Upper lobe of left lung (tissue), 4 donors: ENCODE results near the gene H6PD.

Experiments used
- EP300 ChIP-seq, 4 donors: sonication (generic); formaldehyde crosslinking; IDR thresholded peaks; one replicate each; pipeline ENCODE4 v1.5.1; 2017; ENCODE audit warnings: antibody characterized with exemption in 4 of 4, control low read depth in 2 of 4
- POLR2A ChIP-seq, 4 donors: fragments of 450-650 bp; IDR thresholded peaks; one replicate each; pipeline ENCODE4 v1.5.1; 2016 to 2017; ENCODE audit warnings: antibody characterized with exemption in 4 of 4, mild to moderate bottlenecking in 2 of 4
- POLR2AphosphoS5 ChIP-seq, 2 donors: sonication (generic); formaldehyde crosslinking; IDR thresholded peaks; one replicate each; pipeline ENCODE4 v1.5.1; 2017; ENCODE audit warnings: antibody characterized with exemption in 2 of 2
- TF ChIP-seq, protein P1 (sequence below), 6 experiments: fragments of 450-650 bp in 4 of 6; fragments of 200-600 bp in 2 of 6; sonication (generic) in 2 of 6; IDR thresholded peaks; one replicate each; pipeline ENCODE4 v1.5.1; 2016 to 2019; ENCODE audit warnings: antibody characterized with exemption in 6 of 6

DNA sequence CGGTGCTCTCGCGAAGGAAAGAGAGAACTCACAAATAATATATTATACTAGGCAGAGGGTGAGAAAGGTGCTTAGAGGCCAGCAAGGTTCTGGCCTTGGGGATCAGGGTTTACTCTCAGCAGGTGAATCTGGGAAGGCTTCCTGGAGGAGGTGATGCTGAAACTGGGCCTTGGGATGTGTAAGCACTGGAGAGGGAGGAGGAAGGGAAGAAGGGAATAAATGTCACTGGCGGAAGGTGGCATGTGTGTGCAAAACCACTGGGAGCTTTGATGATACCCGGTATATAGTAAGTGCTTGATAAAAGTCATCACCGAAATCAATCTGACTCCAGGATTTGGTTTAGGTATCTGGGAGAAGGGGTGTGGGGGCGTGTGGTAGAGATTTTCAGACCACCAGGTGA is 82.5 kb downstream of the H6PD start:
- TF ChIP-seq, protein P1, sequence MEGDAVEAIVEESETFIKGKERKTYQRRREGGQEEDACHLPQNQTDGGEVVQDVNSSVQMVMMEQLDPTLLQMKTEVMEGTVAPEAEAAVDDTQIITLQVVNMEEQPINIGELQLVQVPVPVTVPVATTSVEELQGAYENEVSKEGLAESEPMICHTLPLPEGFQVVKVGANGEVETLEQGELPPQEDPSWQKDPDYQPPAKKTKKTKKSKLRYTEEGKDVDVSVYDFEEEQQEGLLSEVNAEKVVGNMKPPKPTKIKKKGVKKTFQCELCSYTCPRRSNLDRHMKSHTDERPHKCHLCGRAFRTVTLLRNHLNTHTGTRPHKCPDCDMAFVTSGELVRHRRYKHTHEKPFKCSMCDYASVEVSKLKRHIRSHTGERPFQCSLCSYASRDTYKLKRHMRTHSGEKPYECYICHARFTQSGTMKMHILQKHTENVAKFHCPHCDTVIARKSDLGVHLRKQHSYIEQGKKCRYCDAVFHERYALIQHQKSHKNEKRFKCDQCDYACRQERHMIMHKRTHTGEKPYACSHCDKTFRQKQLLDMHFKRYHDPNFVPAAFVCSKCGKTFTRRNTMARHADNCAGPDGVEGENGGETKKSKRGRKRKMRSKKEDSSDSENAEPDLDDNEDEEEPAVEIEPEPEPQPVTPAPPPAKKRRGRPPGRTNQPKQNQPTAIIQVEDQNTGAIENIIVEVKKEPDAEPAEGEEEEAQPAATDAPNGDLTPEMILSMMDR (IDR thresholded peaks at IDR 0.05) = no peak
- no peak for TF ChIP-seq POLR2A (IDR thresholded peaks at IDR 0.05)
- TF ChIP-seq POLR2AphosphoS5 (IDR thresholded peaks at IDR 0.05) = no peak
- no peak for TF ChIP-seq EP300 (IDR thresholded peaks at IDR 0.05)
